COLO668 (cell line): ENCODE results near the gene LYSET.
"Not testable (repeated sequence)": the region's sequence is repeated elsewhere in the genome, so short reads cannot be mapped to it uniquely, and the experiment has no call there.

Experiments
- DNase-seq: peaks from one replicate; lab custom pipeline; 2025; ENCODE audit not compliant: unreplicated experiment; lab: John Stamatoyannopoulos, UW

The LYSET gene

GRCh38 chr14:93168610-93169009, 16.5 kb upstream of the LYSET start:
- DNase-seq = not testable (repeated sequence)

- DNase-seq = not testable (repeated sequence)
Observed at GRCh38 chr14:93169619-93170018, 15.5 kb upstream of the LYSET start.

GRCh38 chr14:93170141-93170540, 15.0 kb upstream of the LYSET start:
- not testable (repeated sequence) for DNase-seq

GRCh38 chr14:93171376-93171775, 13.7 kb upstream of the LYSET start:
- DNase-seq = no peak

- DNase-seq = no peak
Observed at GRCh38 chr14:93173943-93174395, 11.1 kb upstream of the LYSET start.

GRCh38 chr14:93174731-93175130, 10.4 kb upstream of the LYSET start:
- DNase-seq = not testable (repeated sequence)

- DNase-seq = no peak
Observed at GRCh38 chr14:93175492-93175891, 9.6 kb upstream of the LYSET start.

GRCh38 chr14:93183596-93184317, 1.4 kb upstream of the LYSET start:
- DNase-seq = peak; percentile 35

GRCh38 chr14:93185349-93185720, 218 bp downstream of the LYSET start:
- DNase-seq = no peak

GRCh38 chr14:93186466-93186865, 1.3 kb downstream of the LYSET start:
- DNase-seq = no peak

GRCh38 chr14:93186956-93187355, 1.8 kb downstream of the LYSET start:
- no peak for DNase-seq

GRCh38 chr14:93195316-93195999, 10.3 kb downstream of the LYSET start:
- no peak for DNase-seq

GRCh38 chr14:93199031-93199430, 13.9 kb downstream of the LYSET start:
- no peak for DNase-seq

- no peak for DNase-seq
Observed at GRCh38 chr14:93200553-93200952, 15.4 kb downstream of the LYSET start.

- no peak for DNase-seq
Observed at GRCh38 chr14:93201155-93201704, 16.1 kb downstream of the LYSET start.

GRCh38 chr14:93206793-93207467, 21.8 kb downstream of the LYSET start, which contains the start of the genes GON7 and UBR7:
TSS of gene GON7 (minus strand) at chr14:93207065. CDS start at chr14:93207037, 28 bp downstream.
TSS of gene UBR7 (plus strand) at chr14:93207256. CDS start at chr14:93207292, 36 bp downstream.
- peak; percentile 99 for DNase-seq

- peak; percentile 77 for DNase-seq
Observed at GRCh38 chr14:93207468-93208308, 22.6 kb downstream of the LYSET start.

GRCh38 chr14:93212432-93212831, 27.3 kb downstream of the LYSET start:
- no peak for DNase-seq

GRCh38 chr14:93214598-93214997, 29.5 kb downstream of the LYSET start:
- no peak for DNase-seq

GRCh38 chr14:93219103-93219726, 34.1 kb downstream of the LYSET start:
- peak; percentile 33 for DNase-seq
